ENCODE data around the gene NTMT2. TPM values are rescaled to one million over a fixed set of nuclear protein-coding genes. Genes with fewer than 3 reads are reported as not detected.

The NTMT2 gene
- total RNA-seq, 1 donor from 2014 or later: not detected

DNA sequence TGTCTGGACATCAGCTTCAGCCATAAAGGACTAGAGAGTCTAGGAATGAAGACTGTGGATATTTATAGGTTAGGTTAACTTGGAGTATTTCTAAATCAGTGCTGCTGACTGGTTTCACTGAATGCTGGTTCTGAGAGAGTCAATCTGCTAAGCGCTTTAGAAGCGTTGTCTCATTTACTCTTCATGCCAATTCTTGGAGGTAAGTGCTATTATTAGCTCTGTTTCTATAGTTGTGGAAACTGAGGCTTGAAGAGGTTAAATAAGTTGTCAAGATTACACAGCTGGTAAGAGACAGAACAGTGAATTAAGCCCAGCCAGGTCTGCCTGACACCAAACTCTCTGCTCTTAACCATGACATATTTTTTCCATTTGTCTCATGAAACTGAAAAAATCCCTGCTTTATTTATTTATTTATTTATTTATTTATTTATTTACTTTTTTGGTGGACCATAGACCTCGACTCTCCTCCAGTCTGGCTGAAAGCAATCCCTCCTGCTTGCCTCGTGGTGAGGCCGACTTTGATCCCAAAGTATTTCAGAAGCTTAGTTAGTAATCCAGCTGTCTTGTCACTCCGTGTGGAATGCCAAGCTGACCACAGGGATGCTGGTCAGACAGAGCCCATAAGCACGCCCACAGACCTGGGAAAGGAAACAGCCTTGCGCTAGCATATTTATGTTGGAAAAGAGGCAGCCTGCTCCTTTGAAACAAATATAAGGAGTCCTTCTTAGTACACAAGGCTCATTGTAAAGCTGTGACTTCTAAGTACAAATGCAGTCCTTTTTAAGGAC, 16.9 kb downstream of the NTMT2 start:
- Histone ChIP-seq H2AFZ (ENCODE audit: low read depth, low read length) (no peak overlapping the region), H4K20me1 (ENCODE audit: insufficient read depth, low read length) (no peaks in the 10 kb centered on the region), H3K4me3 (ENCODE audit: insufficient read depth, low read depth, low read length) (no peak overlapping the region), H3K9me3 (ENCODE audit: insufficient read depth, low read depth, low read length) (no peaks in the 10 kb centered on the region), H3K9ac (ENCODE audit: low read length) (peak overlapping the region; percentile 48), H3K27me3 (ENCODE audit: insufficient read depth, low read length) (no peaks in the 10 kb centered on the region), H3K79me2 (ENCODE audit: insufficient read depth, low read length) (no peaks in the 10 kb centered on the region), H3K4me2 (ENCODE audit: low read length) (peak overlapping the region; percentile 74), H3K4me1 (ENCODE audit: insufficient read depth, low read length) (peaks cover 10% of the 10 kb centered on the region), H3K27ac (ENCODE audit: low read depth, low read length) (no peak overlapping the region), H3K36me3 (ENCODE audit: insufficient read depth, low read length) (no peaks in the 10 kb centered on the region)
- Mint-ChIP-seq H3K27ac (ENCODE audit: unreplicated experiment) (peak overlapping the region; percentile 91), H3K27me3 (ENCODE audit: low read depth, unreplicated experiment) (no peaks in the 10 kb centered on the region), H3K4me1 (ENCODE audit: low read depth, unreplicated experiment) (peaks cover 28% of the 10 kb centered on the region), H3K4me3 (ENCODE audit: unreplicated experiment) (peak overlapping the region; percentile 13), H3K9me3 (ENCODE audit: unreplicated experiment) (peaks cover 4% of the 10 kb centered on the region), H3K36me3 (ENCODE audit: low read depth, unreplicated experiment) (no peaks in the 10 kb centered on the region)
- FAIRE-seq: peak; percentile 82
- TF ChIP-seq, protein P1, sequence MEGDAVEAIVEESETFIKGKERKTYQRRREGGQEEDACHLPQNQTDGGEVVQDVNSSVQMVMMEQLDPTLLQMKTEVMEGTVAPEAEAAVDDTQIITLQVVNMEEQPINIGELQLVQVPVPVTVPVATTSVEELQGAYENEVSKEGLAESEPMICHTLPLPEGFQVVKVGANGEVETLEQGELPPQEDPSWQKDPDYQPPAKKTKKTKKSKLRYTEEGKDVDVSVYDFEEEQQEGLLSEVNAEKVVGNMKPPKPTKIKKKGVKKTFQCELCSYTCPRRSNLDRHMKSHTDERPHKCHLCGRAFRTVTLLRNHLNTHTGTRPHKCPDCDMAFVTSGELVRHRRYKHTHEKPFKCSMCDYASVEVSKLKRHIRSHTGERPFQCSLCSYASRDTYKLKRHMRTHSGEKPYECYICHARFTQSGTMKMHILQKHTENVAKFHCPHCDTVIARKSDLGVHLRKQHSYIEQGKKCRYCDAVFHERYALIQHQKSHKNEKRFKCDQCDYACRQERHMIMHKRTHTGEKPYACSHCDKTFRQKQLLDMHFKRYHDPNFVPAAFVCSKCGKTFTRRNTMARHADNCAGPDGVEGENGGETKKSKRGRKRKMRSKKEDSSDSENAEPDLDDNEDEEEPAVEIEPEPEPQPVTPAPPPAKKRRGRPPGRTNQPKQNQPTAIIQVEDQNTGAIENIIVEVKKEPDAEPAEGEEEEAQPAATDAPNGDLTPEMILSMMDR (IDR thresholded peaks at IDR 0.05; ENCODE audit: insufficient read depth, low read depth, low read length): no peak
- TF ChIP-seq EZH2 (IDR thresholded peaks at IDR 0.05; ENCODE audit: insufficient read depth, low read length): no peak
- DNase-seq (ENCODE audit: low read depth): peak; percentile 97

- Histone ChIP-seq H3K36me3 (ENCODE audit: insufficient read depth, low read length) (no peaks in the 10 kb centered on the region), H3K27ac (ENCODE audit: low read depth, low read length) (no peak overlapping the region), H3K9me3 (ENCODE audit: insufficient read depth, low read depth, low read length) (no peaks in the 10 kb centered on the region), H3K4me2 (ENCODE audit: low read length) (no peak overlapping the region), H4K20me1 (ENCODE audit: insufficient read depth, low read length) (no peaks in the 10 kb centered on the region), H3K4me3 (ENCODE audit: insufficient read depth, low read depth, low read length) (no peak overlapping the region), H3K4me1 (ENCODE audit: insufficient read depth, low read length) (peaks cover 10% of the 10 kb centered on the region), H3K27me3 (ENCODE audit: insufficient read depth, low read length) (no peaks in the 10 kb centered on the region), H2AFZ (ENCODE audit: low read depth, low read length) (no peak overlapping the region), H3K9ac (ENCODE audit: low read length) (no peak overlapping the region), H3K79me2 (ENCODE audit: insufficient read depth, low read length) (no peaks in the 10 kb centered on the region)
- Mint-ChIP-seq H3K4me3 (ENCODE audit: unreplicated experiment) (no peak overlapping the region), H3K27ac (ENCODE audit: unreplicated experiment) (peak overlapping the region; percentile 53), H3K4me1 (ENCODE audit: low read depth, unreplicated experiment) (peaks cover 37% of the 10 kb centered on the region), H3K9me3 (ENCODE audit: unreplicated experiment) (peaks cover 4% of the 10 kb centered on the region), H3K27me3 (ENCODE audit: low read depth, unreplicated experiment) (no peaks in the 10 kb centered on the region), H3K36me3 (ENCODE audit: low read depth, unreplicated experiment) (no peaks in the 10 kb centered on the region)
- no peak for FAIRE-seq
- no peak for DNase-seq (ENCODE audit: low read depth)
- TF ChIP-seq, protein P1 (IDR thresholded peaks at IDR 0.05; ENCODE audit: insufficient read depth, low read depth, low read length): no peak
- no peak for TF ChIP-seq EZH2 (IDR thresholded peaks at IDR 0.05; ENCODE audit: insufficient read depth, low read length)
Observed at GRCh38 chr1:170164103-170164763, 18.5 kb downstream of the NTMT2 start.
